Measurements from ENCODE around the gene SPIN1.

DNA sequence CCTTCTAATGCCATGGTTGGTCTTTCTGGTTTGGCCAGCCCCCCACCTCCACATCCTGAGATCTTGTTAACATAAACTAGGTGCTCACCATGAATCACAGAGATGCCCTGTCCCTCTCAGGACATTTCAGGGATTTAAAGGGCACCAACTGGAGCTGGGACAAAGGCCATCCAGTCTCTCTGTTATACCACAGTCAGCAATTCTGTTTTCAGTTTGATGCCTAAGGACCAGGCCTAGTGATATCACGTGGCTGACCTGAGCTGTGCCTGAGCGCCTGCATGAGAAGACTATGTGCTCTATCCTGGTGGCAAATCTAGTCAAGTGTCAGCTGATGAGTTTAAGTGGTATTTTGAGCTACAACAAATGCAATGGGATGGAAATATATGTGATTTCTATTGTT lies 26.1 kb downstream of the SPIN1 start:
- TF ChIP-seq POLR2A (IDR thresholded peaks at IDR 0.05; ENCODE audit: low read length) = no peak
- no peak for TF ChIP-seq GATA1 (IDR thresholded peaks at IDR 0.05; ENCODE audit: low read depth, low read length)

Measured in erythroblast (primary cell).